ENCODE results near the gene CPN1.

- TF ChIP-seq POLR2AphosphoS5 (IDR thresholded peaks at IDR 0.05; ENCODE audit: borderline replicate concordance, low read depth, low read length) (no peak), EZH2 (IDR thresholded peaks at IDR 0.05) (no peak), FOXP2 (optimal IDR thresholded peaks at IDR 0.05; ENCODE audit: control extremely low read depth, extremely low read length, insufficient read depth) (no peak)
These were observed 86.0 kb downstream of the CPN1 start for GRCh38 chr10:99995713-99996112.

All from SK-N-MC (cell line).